Measurements from ENCODE around the gene USP9X.
"Not testable (repeated sequence)": the region's sequence is repeated elsewhere in the genome, so short reads cannot be mapped to it uniquely, and the experiment has no call there.

The USP9X gene, protein sequence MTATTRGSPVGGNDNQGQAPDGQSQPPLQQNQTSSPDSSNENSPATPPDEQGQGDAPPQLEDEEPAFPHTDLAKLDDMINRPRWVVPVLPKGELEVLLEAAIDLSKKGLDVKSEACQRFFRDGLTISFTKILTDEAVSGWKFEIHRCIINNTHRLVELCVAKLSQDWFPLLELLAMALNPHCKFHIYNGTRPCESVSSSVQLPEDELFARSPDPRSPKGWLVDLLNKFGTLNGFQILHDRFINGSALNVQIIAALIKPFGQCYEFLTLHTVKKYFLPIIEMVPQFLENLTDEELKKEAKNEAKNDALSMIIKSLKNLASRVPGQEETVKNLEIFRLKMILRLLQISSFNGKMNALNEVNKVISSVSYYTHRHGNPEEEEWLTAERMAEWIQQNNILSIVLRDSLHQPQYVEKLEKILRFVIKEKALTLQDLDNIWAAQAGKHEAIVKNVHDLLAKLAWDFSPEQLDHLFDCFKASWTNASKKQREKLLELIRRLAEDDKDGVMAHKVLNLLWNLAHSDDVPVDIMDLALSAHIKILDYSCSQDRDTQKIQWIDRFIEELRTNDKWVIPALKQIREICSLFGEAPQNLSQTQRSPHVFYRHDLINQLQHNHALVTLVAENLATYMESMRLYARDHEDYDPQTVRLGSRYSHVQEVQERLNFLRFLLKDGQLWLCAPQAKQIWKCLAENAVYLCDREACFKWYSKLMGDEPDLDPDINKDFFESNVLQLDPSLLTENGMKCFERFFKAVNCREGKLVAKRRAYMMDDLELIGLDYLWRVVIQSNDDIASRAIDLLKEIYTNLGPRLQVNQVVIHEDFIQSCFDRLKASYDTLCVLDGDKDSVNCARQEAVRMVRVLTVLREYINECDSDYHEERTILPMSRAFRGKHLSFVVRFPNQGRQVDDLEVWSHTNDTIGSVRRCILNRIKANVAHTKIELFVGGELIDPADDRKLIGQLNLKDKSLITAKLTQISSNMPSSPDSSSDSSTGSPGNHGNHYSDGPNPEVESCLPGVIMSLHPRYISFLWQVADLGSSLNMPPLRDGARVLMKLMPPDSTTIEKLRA (N-terminal part only)
- 351 to 414 reads per million in 2 donors for total RNA-seq

DNA sequence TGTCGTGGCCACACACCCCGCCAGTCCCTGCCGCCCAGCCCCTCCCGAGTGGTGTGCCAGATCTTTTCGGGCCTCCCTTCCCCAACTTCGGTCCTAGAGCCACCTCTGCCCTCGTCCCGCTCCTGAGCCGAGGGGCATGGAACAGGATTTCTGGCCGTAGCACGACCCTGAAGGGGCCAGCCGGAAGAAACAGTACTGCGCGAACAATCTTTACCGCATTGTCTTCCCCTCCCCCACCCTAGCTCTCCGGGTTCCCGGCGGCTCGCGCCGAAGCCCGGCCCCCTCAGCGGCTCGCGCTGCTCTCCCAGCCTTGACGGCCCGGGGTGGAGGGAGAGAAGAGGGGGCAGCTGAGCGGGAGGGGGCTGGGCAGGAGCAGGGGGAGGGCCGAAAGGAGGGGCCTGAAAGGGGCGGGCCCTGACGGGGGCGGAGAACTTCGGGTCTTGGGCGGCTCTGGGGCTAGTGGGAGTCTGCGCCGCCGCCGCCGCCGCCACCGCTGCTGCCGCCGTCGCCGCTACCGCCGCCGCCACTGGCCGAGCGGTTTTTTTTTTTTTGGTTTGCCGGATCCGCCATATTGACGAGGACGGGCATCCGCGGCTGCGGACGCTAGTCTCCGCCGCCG, at the start of gene USP9X:
TSS of gene USP9X (plus strand) at position 553 of the 619 bp plus-strand sequence. CDS start 38,184 bp downstream, outside the sequence.
- DNase-seq, result peak; percentile 84

DNA sequence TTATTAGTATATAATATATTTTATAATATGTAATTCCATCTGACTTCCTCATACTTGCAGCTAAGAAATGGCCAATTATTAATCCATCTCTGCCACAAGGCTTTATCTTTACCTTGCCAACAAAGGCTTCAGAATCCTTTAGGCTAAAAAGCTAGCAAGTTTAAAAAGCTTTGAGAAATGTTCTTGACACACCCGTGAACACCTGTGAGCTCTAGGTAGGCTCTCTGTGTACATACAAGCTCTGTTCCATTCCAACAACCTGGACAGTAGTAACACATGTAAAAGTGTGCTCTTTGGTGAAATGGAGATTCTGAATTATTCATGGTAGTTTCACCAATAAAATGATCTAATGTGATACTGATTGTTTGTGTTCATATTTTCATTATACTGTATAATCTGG, 49.7 kb upstream of the USP9X start:
- no peak for DNase-seq

DNA sequence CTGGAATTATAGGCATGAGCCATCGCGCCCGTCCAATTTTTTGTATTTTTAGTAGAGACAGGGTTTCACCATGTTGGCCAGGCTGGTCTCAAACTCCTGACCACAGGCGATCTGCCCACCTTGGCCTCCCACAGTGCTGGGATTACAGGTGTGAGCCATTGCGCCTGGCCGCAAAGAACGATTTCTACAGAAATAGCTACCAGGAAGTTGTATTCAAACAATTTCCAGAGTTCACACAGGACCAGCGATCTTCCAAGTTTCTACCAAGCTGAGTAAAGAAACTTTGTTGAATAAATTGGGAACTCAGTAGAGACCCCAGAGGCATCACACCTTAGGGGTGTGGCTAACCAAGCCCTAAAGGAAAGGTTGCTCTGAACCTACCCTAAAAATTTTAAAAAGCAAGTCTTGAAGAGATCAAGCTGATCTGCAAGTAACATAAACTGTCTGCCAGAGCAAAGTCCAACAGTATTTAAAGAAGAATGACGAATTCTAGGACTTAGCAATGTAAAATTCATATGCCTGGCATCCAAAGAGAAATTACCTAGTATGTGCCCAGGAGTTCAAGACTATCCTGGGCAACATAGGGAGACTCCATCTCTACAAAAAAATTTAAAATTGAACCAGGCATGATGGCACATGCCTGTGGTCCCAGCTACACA, 48.4 kb upstream of the USP9X start:
- no peak for DNase-seq

DNA sequence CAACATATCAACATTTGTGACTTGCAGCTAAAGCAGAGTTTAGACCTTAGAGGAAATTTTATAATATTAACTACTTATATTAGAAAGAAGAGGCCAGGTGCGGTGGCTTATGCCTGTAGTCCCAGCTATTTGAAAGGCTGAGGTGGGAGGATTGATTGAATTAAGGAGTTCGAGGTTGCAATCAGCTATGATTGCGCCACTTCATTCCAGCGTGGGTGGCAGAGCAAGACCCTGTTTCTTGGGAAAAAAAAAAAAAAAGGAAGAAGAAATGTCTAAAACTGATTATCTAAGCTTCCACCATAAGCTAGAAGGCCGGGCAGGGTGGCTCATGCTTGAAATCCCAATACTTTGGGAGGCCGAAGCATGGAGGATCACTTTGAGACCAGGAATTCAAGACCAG, 42.0 kb upstream of the USP9X start:
- DNase-seq, result no peak

DNA sequence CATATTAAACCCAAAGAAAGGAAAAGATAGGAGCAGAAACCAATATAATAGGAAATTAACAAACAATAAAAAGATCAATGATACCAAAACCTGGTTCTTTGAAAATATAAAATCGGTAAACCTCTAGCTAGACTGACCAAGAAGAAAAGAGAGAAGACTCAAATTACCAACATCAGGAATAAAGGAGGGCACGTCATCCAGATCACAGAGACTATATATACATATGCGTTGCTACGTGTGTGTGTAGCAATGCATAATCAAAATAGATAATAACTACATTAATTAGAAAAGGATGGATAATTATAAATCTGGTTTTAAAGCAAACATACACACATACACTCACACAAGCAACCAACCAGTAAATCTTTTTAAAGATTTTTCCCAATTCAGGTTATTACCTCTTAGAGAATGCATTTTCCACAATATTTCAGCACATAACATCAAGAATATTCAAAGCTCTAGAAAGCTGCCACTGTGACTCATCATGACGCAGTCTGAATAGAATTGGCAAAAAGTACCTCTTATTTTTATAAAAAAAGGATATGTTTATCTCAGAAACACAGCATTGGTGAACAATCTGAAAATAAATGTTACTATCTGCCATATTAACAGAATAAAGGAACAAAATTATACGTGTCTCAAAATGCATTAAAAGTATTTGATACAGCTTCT, 41.4 kb upstream of the USP9X start:
- no peak for DNase-seq

DNA sequence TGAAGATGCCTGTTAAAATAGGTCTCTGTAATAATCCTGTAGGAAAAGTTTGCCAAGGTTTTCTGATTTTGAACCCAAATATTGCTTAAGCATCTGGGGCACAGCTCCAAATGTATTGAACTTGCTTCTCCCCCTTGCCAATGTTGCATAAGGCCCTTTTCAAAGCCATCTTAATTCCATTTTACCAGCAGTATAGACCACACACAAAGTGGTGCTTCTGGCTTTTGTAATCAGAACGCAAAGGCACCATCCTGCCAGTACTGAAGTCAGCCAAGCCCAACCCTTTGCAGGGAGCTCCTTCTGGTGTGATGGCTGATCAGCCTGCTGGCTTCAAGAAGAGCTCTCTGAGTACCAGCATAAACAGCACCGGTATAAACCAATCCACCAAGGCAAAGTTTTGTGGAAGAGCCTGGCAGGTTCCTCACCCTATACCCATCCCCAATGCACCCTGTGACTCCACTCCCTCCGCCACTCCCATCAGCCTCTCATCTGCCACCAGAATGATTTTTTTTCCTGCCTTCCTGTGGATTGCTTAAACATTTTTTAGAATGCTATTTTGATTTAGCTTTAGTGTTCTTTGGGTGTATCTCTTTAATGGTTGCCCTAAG, 39.2 kb upstream of the USP9X start:
- DNase-seq, result no peak

DNA sequence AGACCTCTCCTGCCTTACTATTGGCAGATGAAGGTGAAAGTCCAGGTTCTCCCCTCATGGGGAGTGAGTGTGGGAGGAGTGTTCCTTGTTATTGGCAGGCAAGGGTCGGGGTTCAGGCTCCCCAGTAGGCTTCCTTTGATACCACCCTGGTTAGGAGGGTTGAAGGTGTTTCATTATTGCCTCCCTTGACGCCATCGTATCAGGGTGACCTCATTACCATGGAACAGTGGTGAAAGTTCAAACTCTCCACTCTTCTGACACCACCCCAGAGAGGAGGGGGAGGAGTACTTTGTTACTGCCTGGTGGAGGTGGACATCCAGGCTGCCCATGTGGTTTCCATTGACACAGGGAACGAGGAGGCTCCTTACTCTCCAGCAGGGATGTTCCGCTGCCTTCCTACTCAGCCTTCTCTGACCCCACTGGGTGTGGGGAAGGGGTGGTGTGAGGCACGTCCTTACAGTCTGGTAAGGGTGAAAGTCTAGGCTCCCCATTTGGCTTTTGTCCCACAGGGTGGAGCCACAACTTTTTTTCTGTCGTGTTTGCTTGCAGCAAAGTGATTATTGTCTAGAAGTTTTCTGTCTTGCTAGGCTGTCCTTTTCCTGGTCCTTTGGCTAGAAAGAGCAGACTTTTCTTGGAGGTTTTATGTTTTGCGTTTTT, 37.2 kb upstream of the USP9X start:
- DNase-seq, result no peak

DNA sequence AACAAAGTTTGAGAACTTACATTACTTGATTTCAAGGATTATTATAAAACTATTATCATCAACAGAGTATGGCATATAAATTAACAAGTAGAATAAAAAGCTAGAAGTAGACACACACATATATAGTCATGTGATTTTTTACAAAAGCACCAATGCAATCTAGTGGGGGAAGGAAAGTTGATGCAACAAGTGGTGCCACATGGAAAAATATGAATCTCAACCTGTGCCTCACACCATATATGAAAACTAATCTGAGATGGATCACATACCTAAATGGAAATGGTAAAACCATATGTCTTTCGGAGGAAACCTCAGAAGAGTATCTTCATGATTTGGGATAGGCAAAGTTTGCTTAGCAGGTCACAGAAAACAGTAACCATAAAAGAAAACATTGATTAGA, 34.9 kb upstream of the USP9X start:
- no peak for DNase-seq

DNA sequence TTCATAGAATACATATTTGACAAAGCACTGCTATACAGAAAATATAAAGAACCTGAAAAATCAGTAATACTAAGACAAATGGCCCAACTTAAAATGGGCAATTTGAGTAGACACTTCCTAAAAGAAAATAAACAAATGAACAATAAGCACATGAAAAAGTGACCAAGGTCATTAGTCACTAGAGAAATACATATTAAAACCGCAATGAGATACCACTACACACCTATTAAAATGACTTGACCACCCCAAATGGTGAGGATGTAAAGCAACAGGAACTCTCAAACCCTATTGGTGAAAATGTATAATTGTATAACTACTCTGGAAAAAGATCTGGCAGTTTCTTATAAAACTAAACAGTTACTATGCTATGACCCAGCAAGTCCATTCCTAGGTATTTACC, 34.0 kb upstream of the USP9X start:
- no peak for DNase-seq

DNA sequence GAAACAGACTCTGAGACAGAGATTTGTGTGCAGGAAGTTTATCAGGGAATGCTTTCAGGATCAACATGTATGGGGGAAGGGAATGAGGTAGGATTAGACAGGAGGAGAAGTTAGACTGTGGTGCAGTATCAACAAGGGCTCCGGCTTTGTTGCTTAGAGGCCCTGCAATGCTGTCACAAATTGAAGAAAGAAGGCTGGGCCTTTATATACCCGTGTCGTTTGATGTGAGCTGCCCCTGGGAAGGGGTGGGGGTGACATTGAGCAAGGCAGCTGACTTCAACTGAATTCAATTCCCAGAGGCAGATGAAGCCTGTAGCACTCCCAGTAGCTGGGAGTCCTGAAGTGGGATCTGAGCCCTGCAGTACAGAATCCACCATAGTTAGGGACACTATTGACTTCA, 29.5 kb upstream of the USP9X start:
- DNase-seq, result no peak

DNA sequence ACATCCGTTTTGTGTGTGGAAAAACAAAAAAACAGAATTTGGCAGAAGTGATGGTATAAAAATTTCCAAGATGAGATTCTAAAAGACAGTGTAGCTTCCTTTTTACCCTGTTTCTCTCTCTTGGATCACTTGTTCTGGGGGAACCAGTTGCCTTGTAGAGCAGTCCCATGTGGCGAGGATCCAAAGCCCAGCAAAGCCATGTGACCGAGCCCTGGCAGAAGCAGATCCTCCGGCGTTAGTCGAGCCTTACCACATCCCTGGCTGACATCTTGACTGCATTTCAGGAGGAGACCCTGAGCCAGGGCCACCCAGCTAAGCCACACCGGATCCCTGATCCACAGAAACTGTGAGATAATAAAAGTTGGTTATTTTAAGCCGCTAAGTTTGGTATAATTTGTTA, 22.0 kb upstream of the USP9X start:
- DNase-seq, result not testable (repeated sequence)

DNA sequence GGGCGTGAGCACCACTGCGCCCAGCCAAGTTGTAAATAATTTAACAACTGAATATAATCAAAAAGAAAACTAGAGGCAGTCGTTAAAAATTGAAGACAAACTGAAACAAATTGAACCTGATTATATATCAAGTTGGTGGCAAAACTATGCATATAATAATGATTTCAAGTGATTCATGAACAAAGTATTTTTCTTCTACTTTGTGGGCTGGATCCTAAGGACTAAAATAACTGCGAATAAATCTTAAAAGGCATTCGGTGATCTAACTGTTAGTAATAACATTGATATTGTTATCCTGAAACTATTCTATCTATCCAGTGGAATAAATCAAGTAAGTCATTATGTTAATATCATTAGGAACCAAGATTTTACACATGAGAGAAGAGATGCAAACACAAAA, 21.2 kb upstream of the USP9X start:
- DNase-seq, result no peak

DNA sequence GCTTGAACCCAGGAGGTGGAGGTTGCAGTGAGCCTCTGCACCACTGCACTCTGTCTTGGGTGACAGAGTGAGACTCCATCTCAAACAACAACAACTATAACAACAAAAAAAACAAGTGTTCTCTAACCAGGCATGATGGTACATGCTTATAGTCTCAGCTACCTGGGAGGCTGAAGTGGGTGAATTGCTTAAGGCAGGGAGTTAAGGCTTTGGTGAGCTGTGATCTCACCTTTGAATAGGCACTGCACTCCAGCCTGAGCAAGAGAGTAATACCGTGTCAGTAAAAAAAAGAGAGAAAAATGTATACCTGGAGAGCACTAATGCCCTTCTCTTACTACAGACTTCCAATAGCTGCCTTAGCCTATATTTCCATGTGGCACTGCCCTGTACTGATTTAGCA, 18.9 kb upstream of the USP9X start:
- DNase-seq, result no peak

DNA sequence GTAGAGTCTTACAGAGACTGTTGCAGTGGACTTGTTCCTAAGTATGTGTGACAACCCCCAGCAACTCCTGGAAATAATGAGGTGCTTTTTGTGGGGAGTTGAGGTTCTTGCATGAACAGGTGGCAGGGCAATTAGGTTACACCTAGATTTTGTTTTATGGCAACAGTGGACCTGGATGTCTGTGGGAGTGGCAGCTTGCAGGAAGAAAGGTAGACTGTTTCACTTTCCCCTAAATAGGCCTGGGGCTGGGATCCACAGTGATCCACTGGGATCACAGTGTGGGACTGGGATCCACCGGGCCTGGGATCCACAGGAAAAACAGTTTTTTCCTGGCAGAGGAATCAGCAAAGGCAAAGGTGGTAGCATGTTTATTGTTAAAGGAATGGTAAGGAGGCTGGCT, 18.3 kb upstream of the USP9X start:
- no peak for DNase-seq

DNA sequence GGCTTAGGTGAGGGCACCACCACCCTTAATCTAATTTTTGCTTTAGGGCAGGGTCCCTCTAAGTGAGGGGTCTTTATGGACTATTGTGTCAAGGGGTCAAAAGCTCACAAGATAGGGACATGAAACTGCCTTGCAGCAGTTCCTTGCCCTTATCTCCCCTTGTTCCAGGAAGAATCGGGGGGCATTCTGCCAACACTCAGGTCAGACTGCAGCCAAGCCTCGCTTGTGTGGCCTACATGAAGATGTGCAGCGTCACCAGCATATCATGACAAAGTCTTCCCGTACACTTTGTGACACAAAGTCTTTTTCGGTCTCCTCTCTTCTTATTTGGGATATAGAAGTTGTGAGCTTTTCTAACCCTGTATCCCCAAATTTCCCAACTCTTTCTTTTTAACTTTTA, 17.5 kb upstream of the USP9X start:
- no peak for DNase-seq

DNA sequence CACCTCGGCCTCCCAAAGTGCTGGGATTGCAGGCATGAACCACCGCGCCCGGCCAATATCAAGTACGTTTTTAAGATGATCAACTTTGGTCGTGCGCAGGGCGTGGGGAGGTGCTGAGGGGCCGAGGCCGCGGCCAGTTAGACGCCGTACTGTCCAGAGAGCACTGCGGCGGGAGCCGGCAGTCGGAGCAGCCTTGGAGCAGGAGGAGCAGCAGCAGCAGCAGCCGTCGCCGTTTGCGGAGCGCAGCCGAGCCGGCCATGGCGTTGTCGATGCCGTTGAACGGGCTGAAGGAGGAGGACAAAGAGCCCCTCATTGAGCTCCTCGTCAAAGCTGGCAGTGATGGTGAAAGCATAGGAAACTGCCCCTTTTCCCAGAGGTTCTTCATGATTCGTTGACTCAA, 8.5 kb upstream of the USP9X start:
- no peak for DNase-seq

DNA sequence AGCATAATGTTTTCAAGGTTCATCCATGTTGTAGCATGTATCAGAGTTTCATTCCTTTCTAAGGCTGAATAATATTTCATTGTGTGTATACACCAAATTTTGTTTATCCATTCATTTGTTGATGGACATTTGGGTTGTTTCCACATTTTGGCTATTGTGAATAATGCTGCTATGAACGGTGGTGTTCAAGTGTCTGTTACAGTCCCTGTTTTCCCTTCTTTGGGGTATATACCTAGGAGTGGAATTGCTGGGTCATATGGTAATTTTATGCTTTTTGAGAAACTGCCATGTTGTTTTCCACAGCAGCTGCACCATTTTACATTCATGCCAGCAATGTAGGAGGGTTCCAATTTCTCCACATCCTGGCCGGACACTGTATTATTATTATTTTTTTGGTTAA, 3.4 kb upstream of the USP9X start:
- DNase-seq, result no peak

DNA sequence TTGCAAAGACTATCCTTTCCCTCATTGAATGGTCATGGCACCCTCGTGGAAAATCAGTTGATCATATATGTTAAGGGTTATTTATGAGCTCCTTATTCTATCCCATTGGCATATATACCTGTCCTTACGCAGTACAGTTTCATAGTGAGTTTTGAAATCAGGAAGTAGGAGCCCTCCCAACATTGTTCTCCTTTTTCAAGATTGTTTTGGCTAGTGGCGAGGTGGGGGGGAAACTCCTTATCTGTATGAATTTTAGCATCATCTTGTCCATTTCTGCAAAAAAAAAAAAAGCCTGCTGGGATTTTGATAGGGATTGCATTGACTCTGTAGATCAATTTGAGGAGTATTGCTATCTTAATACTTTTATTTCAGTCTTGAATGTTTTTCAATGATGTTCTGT, 2.5 kb upstream of the USP9X start:
- DNase-seq, result no peak

DNA sequence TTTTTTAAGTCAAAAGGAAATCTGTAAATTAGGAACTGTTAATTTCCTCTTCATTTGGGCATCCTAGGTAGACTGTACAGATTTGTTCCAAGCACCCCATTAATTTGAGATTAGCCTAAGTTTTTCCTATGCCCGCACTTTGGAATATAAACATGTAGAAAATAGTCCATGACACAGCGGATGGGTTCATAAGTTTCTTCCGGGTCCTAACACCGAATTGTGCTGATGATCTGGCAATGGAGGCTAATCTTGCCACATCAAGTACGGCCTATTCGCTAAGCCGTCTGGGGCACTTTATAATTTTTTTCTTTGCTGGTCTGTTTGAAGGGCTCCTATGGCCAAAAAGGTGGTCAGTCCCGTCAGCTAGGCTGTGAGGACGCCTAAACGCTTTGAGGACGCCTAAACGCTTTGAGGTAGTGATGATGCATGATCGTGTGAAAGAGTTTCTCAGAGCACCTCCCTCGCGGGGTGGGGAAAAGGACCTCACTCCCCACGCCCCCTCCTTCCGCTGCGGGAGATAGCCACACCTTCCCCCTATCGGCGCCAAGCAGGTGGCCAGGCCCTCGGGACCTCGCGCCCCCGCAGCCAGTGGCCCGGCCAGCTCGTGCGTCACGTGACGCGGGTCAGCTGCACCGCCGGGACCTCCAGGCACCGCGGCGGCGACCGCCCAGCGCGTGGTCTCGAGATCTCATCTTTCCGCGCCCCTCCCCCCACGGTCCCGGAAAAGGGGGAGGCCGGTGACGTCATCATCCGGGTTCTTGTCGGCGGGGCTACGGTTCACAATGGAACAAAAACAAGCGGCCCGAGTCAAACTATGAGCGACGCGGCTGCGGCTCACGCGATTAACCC, 977 bp upstream of the USP9X start:
- DNase-seq, result peak; percentile 97

DNA sequence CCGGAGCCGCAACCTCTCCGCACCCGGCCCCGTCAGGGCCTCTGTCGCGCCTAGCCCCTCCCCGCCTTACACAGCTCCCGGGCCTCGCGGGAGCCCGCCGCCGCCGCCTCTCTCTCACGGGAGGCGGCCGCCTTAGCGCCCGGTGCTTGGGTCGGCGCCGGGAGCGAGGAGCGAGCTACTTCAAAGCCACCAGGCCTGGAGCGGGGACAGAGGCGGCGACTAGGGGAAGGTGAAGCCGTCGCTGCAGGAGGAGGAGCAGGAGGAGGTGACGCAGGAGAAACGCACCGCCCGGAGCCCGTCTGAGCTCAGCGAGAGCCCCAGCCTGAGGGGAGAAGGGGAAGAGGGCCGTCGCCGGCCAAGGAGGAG, 250 bp downstream of the USP9X start:
- DNase-seq, result peak; percentile 66

Data from activated gamma-delta T cell (primary cell).